AG09319 (cell line): ENCODE data around the gene ATCAY.

Experiments
- DNase-seq: peaks from one replicate; pipeline ENCODE4 v3.0.0-alpha.2; 2010; ENCODE audit warnings: low read depth; ENCODE audit errors: extremely low read depth
- TF ChIP-seq, protein P1 (sequence below): IDR thresholded peaks from 2 replicates; pipeline ENCODE4 v1.5.1; 2011; ENCODE audit warnings: low read depth, mild to moderate bottlenecking, inconsistent platforms, low read length, moderate library complexity

Gene ATCAY

DNA sequence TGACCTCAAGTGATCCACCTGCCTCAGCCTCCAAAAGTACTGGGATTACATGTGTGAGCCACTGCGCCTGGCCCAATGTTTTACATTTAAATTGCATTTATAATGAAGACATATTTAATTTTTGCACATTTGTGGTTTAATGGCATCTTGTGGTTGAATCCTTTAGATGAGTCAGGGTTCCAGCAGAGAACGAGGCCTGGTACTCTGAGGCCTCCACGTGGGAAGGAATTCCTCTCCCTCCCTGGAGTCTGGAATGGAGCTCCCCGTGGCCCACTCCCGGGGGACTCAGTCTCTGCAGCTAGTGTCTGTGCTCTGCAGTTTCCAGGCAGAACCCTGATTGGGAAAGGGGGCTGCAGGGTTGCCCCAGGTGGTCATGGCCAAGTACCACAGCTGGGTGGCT, 35.9 kb upstream of the ATCAY start:
- no peak for DNase-seq
- TF ChIP-seq, protein P1, sequence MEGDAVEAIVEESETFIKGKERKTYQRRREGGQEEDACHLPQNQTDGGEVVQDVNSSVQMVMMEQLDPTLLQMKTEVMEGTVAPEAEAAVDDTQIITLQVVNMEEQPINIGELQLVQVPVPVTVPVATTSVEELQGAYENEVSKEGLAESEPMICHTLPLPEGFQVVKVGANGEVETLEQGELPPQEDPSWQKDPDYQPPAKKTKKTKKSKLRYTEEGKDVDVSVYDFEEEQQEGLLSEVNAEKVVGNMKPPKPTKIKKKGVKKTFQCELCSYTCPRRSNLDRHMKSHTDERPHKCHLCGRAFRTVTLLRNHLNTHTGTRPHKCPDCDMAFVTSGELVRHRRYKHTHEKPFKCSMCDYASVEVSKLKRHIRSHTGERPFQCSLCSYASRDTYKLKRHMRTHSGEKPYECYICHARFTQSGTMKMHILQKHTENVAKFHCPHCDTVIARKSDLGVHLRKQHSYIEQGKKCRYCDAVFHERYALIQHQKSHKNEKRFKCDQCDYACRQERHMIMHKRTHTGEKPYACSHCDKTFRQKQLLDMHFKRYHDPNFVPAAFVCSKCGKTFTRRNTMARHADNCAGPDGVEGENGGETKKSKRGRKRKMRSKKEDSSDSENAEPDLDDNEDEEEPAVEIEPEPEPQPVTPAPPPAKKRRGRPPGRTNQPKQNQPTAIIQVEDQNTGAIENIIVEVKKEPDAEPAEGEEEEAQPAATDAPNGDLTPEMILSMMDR: no peak

DNA sequence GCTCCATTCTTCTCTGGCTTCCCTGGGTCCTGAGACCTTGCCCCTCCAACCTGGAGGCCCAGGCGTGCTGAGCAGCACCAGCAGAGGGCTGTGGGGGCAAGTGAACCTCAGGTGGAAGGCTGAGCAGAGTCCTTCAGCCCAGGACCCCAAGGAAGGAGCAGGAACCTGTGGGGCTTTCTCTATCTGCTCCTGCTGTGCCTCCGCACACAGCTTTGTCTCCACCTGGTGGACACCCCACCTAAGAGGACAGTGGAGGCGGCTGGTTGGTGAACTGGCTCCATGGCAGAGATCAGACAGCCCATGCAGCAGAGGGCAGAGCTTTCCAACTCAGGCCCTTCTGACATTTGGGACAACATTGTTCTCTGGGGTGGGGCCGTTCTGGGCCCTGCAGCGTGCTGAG, 31.4 kb upstream of the ATCAY start:
- TF ChIP-seq, protein P1: peak; percentile 15
- DNase-seq: no peak

DNA sequence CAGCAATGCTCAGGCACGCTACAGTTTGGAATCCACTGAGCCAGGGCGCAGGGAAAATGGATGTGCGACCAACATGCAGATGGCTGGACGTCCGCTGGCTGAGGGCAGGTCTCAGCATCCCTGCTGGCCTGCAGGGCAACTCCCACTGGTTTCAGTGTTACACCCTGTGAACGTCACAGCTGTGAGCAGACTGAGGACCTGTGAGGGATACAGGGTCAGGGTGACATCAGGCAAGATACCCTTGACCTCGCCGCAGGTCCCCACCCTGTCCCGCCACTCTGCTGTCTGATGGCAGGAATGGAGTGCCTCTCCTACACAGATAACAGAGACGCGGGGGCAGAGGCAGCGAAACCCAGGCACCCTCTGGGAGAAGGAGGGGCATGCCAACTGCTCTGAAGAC, 30.7 kb upstream of the ATCAY start:
- no peak for DNase-seq
- TF ChIP-seq, protein P1: no peak

DNA sequence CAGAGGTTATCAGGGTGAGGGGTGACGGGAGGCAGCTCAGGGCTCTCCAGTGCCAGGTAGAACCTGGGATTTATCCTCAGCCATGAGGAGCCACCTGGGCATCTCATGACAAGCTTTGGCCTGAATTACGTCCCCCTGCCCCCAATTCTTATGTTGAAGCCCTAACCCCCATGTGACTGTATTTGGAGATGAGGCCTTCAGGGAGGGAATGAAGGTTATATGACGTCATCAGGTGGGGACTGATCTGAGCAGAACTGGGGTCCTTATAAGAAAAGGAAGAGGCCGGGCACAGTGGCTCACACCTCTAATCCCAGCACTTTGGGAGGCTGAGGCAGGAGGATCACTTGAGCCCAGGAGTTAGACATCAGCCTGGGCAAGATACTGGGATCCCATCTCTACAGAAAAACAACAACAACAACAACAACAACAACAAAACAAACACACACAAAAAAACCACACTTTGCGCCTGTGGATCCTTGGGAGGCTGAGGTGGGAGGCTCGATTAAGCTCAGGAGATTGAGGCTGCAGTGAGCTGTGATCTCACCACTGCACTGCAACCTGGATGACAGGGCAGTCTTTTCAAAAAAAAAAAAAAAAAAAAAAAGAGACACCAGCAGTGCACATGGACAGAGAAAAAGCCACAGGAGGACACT, 30.0 kb upstream of the ATCAY start:
- no peak for DNase-seq
- TF ChIP-seq, protein P1: no peak

DNA sequence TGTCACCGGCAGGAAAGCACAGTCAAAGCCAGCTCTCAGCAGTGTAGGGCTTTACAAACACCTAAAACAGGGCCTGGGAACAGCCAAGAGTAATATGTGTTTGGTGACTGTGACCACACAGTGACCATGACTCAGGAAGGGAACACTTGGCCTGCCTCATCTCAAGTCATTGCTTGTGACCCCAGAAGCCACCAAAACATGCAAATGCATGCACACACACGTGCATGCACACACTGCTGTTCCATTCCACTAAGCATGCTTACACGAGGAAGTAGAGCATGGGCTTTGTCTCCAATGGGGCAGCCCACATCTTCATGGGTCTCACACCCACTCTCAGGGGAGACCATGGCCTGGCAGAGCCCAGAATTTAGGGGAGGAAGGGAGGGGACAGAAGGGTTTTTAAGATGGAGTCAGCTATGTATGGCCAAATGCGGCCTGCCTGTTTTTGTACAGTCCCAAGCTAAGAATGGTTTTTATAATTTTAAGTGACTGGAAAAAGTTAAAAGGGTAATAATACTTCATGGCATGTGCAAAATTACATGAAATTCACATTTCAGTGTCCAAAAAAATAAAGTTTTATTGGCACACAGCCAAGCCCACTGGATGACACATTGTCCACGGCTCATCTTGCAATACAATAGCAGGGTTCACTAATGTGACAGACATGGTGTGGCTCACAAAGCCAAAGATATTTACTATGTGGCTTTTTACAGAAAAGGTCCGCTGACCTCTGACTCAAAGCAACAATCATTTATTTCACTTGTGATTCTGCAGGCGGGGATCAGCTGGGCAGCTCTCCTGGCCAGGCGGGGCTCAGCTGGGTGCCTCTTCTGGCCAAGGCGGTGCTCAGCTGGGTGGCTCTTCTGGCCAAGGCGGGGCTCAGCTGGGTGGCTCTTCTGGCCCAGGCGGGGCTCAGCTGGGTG, 29.0 kb upstream of the ATCAY start:
- DNase-seq: no peak
- TF ChIP-seq, protein P1: no peak

DNA sequence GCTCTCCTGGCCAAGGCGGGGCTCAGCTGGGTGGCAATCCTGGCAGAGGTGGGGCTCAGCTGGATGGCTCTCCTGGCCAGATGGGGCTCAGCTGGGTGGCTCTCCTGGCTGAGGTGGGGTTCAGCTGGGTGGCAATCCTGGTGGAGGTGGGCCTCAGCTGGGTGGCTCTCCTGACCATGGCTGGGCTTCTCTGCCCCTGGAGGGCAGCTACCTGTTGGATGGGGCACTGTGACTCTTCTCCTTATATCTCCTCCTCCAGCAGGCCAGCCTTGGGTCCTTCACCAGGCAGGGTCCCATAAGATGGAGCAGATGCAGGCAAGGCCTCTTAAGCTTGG, 28.3 kb upstream of the ATCAY start:
- DNase-seq: no peak
- TF ChIP-seq, protein P1: no peak

DNA sequence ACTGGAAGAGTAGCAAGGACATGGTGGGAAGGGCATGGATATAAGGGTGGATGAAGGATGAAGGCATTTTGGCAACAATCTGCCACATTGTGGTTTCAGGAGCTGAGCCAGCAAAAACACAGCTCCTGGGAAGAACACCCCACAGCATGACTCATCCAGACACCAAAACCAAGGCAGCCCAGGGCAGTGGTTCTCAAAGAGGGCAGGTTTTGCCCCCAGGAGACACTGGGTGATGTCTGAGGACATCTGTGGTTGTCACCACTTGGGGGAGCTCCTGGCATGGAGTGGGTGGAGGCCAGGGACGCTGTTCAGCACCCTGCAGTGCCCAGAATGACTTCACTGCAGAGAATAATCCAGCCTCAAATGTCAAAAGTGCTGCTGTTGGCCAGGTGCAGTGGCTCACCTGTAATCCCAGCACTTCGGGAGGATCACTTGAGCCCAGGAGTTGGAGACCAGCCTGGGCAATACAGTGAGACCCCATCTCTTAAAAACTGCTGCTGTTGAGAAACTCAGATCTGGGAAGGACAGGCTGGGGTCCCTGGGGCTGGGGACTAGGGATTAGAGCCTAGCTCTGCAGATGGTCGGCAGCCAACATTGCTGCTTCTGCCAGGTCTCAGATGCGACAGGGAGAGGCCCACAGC, 27.8 kb upstream of the ATCAY start:
- DNase-seq: peak; percentile 7
- TF ChIP-seq, protein P1: no peak
